Iris pigment epithelial cell (primary cell): Measurements from ENCODE around the gene MIR17HG.
"Not testable (repeated sequence)": the region's sequence is repeated elsewhere in the genome, so short reads cannot be mapped to it uniquely, and the experiment has no call there.

Experiments
- DNase-seq: peaks from one replicate; pipeline ENCODE4 v3.0.0-alpha.2; 2011; ENCODE audit warnings: low read depth

MIR17HG gene

DNA sequence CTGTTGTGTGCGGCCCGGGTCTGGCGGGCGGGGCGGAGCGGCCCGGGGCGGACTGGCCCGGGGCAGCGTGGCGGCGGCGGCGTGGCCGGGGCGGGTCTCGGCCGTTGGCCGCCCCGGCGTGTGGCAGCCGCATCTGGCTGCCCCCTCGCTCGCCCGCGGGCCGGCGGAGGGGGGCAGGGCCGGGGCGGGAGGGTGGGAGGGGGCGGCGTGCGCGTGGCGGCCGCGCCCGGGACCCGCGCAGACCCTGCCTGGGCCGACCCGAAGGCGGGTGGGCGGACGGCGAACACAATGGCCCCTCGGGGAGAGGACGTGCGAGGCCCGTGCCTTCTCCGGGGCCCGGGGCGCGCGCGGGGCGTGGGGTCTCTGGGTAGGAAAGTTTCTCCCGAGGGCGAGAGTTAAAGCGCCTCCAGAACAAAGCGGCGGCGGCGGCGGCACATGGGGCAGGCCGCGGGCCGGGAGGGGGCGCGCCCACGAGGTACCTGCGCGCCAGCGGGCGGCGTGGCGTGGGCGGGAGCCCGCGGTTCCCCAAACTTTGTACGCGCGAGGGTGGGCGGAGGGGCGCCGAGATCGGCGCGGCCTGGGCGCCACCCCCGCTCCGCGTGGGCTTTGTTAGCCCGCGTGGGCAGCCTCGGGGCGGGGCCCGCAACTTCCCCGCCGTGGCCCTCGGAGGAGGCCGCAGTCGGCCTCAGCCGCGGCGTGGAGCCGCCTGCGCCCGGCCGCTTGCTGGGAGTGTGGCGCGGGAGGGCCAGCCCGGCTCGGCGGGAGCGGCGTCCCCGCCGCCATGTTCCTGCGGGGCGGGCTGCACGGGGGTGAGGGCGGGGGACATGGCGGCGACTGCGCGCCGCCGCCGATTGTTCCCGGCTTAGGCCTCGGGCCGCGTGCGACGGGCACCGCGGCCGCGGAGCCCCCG lies 764 bp downstream of the MIR17HG start:
- peak; percentile 43 for DNase-seq

DNA sequence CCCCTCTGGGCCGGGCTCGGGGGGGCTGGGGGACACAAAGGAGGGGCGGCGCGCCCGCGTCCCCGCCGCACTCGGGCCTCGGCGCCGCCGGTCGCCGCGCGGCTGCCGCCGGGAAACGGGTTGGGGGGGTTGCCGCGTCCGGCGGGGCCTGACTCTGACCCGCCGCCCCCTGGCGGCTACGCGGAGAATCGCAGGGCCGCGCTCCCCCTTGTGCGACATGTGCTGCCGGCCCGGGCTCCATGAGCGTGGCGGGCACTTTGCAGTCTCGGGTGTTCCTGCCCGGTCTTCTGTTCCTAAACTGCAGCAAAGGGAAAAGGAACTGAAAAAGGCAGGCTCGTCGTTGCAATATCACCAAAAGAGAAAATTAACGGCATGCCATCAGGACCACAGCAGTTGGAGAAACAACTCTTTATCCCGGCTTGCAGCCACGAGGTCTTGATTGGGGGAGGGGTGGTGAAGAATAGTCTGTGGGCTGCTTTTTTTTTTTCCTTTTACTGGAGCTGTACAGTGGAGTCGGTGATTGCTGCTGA lies 1.5 kb downstream of the MIR17HG start:
- peak; percentile 84 for DNase-seq

DNA sequence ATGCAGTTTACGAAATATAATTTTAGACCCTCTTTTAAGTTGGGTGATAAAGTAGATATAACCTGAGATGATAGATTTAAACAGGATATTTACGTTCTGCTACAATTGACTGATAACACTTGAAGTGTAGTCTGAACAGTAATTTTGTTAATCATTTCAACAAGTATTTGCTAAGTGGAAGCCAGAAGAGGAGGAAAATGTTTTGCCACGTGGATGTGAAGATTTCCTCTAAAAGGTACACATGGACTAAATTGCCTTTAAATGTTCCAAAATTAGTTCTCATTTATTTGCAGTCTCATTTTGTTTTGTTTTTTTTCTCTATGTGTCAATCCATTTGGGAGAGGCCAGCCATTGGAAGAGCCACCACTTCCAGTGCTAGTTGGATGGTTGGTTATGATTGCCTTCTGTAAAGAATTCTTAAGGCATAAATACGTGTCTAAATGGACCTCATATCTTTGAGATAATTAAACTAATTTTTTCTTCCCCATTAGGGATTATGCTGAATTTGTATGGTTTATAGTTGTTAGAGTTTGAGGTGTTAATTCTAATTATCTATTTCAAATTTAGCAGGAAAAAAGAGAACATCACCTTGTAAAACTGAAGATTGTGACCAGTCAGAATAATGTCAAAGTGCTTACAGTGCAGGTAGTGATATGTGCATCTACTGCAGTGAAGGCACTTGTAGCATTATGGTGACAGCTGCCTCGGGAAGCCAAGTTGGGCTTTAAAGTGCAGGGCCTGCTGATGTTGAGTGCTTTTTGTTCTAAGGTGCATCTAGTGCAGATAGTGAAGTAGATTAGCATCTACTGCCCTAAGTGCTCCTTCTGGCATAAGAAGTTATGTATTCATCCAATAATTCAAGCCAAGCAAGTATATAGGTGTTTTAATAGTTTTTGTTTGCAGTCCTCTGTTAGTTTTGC lies 2.8 kb downstream of the MIR17HG start:
- no peak for DNase-seq

DNA sequence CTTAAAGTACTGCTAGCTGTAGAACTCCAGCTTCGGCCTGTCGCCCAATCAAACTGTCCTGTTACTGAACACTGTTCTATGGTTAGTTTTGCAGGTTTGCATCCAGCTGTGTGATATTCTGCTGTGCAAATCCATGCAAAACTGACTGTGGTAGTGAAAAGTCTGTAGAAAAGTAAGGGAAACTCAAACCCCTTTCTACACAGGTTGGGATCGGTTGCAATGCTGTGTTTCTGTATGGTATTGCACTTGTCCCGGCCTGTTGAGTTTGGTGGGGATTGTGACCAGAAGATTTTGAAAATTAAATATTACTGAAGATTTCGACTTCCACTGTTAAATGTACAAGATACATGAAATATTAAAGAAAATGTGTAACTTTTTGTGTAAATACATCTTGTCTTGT lies 3.6 kb downstream of the MIR17HG start:
- DNase-seq = no peak

DNA sequence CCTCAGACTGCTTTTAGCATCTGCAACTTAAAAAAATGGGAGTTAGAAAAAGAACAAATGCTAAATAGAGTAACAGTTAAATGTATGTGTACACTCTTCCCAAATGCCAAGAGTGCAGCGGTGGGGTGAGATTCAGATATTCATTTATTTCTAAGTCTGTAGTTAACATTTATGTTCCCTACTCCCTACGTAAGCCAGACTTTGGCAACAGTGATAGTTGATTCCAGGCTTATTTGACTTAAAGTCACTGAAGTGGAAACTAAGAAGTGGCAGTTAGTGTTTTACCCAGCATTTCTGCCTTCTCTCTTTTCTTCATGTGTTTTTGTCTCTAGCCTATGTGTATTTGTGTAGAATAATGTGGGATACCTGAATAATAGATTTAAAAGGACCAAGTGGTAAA lies 4.5 kb downstream of the MIR17HG start:
- no peak for DNase-seq

DNA sequence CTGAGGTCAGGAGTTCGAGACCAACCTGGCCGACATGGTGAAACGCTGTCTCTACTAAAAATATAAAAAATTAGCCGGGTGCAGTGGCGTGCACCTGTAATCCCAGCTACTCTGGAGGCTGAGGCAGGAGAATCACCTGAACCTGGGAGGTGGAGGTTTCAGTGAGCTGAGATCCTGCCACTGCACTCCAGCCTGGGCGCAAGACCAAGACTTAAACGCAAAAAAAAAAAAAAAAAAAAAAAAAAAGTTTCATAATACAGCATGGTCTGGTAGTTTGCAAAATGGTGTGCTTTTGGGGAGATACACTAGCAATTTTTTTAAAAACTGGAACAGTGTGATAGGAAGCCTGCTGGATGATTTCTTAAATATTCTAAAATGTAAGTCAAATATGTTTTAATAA lies 5.4 kb downstream of the MIR17HG start:
- DNase-seq = not testable (repeated sequence)

DNA sequence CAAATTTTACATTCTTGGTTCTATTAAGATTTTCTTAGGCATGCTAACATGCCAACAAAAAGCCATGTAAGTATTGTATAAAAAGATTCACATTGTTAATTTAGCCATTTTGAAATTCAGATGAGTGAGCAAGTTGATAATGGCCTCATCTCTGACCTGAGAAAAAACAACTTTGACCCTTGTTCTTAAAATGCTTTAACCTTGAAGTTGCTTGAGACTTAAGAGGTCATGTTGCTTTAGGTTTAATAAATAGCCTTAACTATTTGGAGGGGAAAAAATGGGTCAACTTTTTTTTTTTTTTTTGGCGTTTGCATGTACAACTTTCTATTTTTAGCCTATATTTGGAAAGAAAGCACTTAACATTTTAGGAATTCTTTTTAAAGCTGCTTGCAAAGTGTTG lies 6.0 kb downstream of the MIR17HG start:
- no peak for DNase-seq

DNA sequence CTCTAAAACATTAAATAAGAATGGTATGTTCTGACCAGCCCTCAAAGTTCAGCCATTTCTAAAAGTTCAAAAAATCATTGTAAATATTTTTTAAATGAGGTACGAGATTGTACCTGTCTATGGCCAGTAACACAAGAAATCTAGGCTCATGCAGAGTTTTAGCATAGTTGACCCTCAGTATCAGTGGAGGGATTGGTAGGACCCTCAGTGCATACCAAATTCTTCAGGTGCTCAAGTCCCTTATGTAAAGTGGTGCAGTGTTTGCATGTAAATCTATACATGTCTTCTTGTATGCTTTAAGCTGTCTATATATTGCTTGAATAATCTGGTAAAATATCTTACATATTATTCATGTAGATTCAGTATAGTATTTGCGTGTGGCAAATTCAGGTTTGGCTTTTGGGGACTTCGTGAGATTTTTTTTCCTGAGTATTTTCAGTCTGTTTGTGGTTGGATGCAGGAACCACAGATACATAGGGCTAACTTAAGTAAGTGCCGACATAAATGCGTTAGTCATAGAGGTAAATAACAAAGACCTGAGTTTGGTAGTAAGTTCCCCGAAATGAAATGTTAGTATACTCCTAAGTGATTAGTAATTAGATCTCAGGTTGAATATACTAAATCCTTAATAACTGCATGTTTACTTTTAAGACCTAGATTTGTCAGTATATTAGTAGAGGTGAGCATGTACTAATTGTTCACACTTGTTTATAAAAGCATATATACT lies 7.8 kb downstream of the MIR17HG start:
- DNase-seq = no peak

DNA sequence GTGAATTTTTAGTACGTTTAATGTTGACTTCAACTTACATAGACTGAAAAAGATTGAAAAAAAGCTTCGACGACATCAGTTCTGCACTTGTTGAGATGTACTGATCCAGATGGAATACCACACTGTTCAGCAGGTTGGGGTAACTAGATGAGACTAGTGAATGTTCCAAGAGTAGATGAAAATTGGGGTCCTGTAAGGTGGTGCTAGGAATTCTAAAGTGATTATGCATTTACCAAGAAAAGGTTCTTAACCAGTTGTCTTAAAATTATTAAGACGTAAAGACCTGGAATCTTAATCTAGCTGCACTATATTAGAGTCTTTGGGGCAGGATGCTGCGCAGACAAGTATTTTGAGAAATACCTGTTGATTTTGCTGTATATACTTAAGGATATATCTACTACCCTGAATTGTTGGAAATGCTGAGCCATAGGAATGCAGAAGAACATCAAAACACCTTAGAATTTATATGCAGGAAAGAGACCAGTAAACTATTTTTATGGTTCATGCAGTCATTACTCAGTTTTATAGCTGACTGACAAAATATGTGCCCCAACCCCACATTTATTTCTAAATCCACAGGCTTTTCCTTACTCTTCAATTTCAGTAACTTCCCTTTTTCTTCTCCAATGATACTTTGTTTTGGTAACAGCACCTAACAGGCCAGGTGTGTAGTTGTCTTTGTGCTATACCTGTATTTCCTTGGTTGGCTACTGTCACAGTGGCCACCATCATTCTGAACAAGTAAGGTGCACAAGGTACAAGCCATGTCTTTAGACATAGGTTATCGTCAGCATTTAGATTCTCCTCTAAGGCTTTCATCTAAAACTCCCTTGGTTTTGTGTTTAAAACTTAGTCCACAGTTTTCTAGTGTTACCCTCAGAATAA lies 8.6 kb downstream of the MIR17HG start:
- DNase-seq = no peak

DNA sequence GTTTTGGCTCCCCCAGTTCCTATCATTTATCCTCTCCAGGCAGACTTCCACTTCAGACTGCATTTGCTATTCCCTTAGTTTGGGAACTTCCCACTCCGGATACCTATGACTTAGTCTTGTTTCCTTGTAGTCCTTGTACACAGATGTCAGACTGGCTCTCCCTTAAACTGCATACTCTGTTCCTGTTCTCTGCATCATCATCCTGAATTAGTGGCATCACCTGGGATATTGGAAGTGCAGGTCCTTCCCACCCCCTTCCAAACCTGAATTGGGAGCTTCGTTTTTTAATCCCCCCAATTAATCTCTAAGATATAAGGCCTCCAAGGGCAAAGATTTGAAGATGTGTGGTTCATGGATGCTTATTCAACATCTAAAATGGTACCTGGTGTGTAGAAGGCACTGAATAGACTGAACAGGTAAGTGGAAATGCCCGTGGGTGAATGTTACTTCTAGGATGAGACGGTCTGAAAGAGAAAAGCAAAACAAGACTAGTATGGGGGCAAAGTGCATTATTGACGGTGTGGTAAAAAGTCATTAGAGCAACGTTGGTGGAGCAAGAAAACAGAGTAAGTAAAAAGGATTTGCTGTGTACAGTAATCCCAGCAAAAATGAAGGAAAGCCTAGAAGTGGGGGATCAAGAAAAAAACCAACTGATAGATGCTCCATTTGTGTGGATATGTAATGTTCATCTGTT lies 9.6 kb downstream of the MIR17HG start:
- DNase-seq = no peak

DNA sequence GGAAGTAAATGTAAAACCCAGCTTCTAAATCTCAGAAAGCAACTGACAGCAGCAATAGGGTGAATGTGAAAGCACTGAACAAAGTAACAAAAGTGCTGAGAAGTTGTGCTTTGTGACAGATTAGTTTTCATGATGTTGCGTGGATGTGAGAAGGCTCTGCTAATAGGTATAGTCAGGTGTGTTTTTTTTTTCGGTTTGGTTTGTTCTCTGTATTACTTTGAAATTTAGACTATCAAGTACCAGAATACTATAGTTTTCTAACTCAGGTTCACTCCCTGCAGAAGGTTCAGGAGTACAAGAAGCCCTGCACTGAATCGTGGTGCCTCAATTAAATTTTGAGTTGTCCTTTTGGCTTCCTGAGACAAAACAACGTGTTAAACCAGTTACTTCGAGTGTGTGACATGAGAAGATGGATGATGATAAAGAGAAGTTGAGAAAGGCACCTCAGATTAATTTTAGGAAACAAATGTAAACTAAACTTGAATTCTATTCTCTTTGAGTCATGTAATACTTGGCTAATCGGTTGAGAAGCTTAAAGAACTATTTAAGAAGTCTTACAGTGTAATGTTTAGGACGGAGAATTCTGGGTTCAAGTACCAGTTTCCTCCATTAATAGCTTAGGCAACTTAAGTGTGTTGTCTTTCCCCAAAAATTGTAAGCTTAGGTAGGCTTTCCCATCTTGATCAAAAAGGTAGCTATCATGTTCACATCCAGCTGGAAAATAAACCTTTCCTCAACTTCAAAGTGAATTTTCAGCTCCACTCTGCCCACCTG lies 10.3 kb downstream of the MIR17HG start:
- DNase-seq = no peak

DNA sequence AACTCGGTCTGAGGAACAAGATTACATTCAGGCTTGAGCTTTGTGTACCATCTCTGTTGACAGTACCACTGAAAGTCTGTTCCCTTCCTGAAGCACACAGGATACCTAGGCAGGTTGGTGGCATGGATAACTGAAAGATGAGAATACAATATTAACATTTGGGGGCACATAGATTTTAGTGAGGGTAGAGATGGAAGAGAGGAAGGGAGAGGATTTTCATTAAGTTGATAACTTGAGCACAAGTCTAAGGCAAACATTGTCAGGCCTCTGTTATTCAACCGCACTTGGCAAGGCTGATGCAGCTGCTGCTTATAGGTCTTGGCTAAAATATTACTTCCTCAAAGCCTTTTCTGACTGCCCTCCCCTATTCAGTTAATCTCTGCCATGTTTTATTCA lies 10.9 kb downstream of the MIR17HG start:
- no peak for DNase-seq

DNA sequence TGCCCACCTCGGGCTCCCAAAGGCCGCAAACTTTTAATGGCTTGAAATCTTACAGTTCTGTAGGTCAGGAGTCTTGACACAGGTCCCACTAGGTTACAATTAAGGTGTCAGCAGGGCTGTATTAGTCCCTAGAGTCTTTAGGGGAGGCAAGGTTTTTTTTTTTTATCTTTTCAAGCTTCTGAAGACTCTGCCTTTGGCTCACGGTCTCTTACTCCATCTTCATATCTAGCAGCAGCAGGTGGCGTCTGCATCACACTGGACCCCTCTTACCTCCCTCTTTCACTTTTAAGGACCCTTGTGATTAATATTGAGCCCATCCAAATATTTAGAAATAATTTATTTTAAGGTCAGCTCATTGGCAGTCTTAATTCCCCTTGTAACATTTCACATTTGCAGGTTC lies 11.6 kb downstream of the MIR17HG start:
- DNase-seq = no peak

DNA sequence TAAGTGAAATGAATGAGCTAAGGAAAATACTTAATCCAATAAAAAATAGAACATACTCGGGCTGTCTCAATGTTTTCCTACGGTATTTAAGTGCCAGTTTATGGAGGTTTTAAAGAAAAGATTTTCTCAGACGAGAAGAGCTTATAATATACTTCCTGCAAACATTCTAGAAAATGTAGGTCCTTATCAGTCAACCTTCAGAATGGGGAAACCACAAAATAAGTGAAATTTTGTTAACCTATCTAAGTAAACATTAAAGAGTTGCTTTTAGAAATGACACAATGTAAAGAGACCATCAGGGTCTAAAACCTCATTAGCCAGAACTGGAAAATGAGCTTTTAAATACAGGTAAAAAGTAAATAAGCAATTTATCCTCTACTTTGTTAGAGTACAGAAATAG lies 12.1 kb downstream of the MIR17HG start:
- DNase-seq = no peak

DNA sequence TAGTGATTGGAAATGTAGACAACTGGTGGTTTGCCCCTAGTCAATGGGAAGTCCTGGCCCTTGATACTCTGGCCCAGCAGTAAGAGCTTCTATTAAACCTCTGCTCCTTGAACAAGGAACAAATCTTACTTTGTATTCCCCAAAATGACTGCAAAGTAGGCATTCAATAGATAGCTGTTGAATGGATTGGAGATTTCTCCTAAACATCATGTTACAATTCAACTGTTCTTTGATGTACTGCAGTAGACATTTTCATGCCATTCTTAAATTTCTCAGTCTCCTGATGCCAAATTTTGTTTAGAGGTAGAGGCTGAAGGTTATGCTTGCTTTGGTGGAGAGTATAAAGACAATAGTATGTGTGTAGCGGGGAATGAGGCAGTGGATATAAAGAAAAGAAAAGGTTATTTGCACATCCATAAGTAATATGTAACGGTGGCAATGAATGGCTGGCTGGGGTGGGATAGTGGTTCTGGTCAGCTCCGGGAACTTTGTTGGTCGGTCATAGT lies 12.8 kb downstream of the MIR17HG start:
- no peak for DNase-seq

DNA sequence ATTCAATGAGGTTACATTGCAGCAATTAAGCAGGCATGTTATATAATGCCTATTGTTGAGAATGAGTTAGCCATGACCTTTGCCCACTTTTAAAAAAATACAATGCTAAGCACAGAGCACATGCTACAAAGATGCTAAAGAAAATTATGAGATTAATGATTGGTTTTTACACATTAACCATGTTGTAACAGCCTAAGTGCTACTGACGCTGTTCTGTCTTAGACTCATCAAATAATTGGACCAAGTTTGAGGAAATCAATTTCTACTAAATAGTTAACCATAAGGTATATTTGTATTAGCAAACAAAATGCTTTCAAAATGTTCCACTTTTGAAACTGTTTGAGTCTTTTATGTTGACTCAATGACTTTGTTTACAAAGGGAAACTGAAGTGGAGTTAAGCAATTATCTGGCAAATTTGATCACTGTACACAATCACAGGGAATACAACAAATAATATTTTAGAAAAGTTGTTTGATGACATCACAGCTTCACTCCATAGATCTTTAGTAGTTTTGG lies 14.3 kb downstream of the MIR17HG start:
- DNase-seq = no peak

DNA sequence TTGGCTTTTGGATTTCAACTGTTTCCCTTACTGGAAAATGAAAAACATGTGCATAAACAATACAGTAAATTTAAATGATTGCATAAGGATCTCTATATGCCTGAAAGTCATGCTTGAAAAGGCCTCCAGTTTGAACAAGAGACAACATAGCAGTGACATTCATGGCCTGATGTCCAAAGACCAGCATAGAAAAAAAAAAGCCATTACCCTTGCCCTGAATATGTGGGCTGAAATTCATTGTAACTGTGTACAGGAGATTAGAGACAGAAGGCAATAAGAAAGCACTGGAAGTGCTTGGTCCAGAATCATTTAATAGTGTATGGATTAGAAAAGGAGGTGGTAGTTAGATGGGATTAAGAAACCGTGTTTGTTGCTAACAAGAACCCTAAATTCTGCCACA lies 15.4 kb downstream of the MIR17HG start:
- DNase-seq = no peak

DNA sequence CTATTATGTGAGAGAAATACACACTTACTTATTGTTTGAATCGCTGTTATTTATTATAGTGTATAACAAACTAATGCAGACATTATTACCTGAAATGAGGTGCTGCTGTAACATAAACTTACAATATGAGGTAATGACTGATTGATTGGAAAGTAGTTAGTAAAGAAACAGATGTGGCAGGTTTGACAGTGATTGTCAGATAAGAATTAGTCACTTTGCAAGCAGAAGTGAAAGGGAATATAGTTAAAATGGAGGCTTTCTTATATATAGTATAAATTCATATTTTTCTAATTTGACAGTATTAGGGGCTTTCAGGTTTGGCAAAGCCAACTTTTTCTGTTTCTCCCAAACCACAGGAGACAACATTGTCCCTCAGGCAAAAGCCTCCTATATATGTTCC lies 20.6 kb downstream of the MIR17HG start:
- DNase-seq = no peak
